ENCODE measurements around the gene FOXK1.

- TF ChIP-seq ZNF174 (tag by site-specific recombination; IDR thresholded peaks at IDR 0.05): no peak
- no peak for TF ChIP-seq REPIN1 (tag by site-specific recombination; IDR thresholded peaks at IDR 0.05; ENCODE audit: low read depth)
- TF ChIP-seq CTCF (tag by site-specific recombination; IDR thresholded peaks at IDR 0.05): no peak
Observed at GRCh38 chr7:4784799-4785198, 102.7 kb downstream of the FOXK1 start.
